GM12801 (cell line): ENCODE data around the gene PHF23.

Experiments
- CTCF ChIP-seq: IDR thresholded peaks from one replicate; pipeline ENCODE4 v1.5.1; 2011; ENCODE audit warnings: control low read depth; ENCODE audit not compliant: insufficient read length; ENCODE audit errors: extremely low read depth

Gene PHF23

DNA sequence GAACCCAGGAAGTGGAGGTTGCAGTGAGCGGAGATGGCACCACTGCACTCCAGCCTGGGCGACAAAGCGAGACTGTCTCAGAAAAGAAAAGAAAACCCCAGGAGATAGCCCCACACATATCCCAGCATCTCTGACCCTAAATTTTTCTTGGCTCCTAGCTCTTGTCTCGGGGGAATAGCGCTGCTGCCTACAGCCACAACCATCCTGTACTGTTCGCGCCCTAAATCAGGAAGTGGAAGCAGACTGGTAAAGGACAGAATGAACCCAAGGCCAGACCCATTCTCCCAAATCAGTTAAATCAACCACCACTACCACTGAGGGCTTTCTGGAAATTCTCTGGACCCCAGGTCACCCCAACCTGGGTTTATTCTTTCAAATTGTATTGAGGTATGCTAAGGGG, 10.6 kb upstream of the PHF23 start:
- TF ChIP-seq CTCF = no peak

- no peak for TF ChIP-seq CTCF
These were observed 10.0 kb upstream of the PHF23 start for GRCh38 chr17:7249214-7249613.

GRCh38 chr17:7248796-7249195, 9.5 kb upstream of the PHF23 start:
- no peak for TF ChIP-seq CTCF

DNA sequence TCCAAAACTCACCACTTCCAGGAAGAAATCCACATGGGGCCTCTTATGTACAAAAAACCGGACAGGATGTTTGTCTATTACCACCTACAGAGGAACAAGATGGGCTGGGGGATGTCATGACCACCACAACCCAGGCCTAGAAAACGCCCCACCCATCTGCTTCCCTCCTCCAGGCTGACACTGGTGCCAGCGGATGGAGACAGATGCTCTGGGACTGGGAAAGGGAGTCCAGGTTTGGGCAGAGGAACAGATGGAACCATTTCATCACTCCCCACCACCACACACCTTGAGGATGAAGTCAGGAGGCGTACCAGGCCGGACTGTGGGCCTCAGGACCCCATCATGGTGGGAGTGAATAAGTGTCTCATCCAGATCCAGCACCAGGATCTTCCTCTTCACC, 7.5 kb upstream of the PHF23 start:
- no peak for TF ChIP-seq CTCF

DNA sequence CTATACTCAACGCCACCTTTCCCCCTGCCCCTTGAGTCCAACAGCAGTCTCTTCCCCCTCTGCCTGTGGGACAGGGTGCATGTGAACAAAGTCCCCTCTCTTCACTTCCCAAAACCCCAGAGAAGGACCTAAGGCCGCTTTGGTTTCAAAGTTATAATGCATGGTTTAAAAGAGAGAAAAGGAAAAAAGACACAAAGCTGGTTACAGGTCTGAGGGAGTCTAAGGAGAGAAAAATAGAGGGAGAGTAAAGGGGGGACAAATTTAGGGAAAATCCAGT, 4.1 kb upstream of the PHF23 start:
- no peak for TF ChIP-seq CTCF

- no peak for TF ChIP-seq CTCF
These were observed 3.6 kb upstream of the PHF23 start for GRCh38 chr17:7242717-7243452.

GRCh38 chr17:7241783-7242716, 2.8 kb upstream of the PHF23 start, which contains the start of gene GABARAP:
Gene GABARAP (minus strand): TSS chr17:7242449. CDS start chr17:7242330, 119 bp downstream.
- TF ChIP-seq CTCF = no peak
